KMS-11 (cell line): ENCODE data around the gene KTN1.

Source experiments
- H2AFZ ChIP-seq: fragments of 200-600 bp; sonication (generic); 2 replicates; pipeline ENCODE4 v1.6.1; 2016; ENCODE audit warnings: antibody characterized with exemption, mixed run types, low read depth
- H3K27ac ChIP-seq: fragments of 200-600 bp; sonication (generic); 2 replicates; pipeline ENCODE4 v1.6.1; 2016; ENCODE audit warnings: mild to moderate bottlenecking, mixed run types
- H3K27me3 ChIP-seq: fragments of 200-600 bp; sonication (generic); 2 replicates; pipeline ENCODE4 v1.6.1; 2017; ENCODE audit warnings: mild to moderate bottlenecking, low read depth, mixed run types, moderate library complexity; ENCODE audit not compliant: insufficient read depth
- H3K36me3 ChIP-seq: fragments of 200-600 bp; sonication (generic); 2 replicates; pipeline ENCODE4 v1.6.1; 2017; ENCODE audit warnings: mild to moderate bottlenecking, mixed run types; ENCODE audit not compliant: insufficient read depth
- H3K4me1 ChIP-seq: fragments of 200-600 bp; sonication (generic); 2 replicates; pipeline ENCODE4 v1.6.1; 2016; ENCODE audit warnings: mild to moderate bottlenecking, low read depth, mixed run types; ENCODE audit not compliant: poor library complexity, severe bottlenecking
- H3K4me2 ChIP-seq: fragments of 200-600 bp; sonication (generic); 2 replicates; pipeline ENCODE4 v1.7.0; 2016; ENCODE audit warnings: mild to moderate bottlenecking, mixed run types
- H3K4me3 ChIP-seq: fragments of 200-600 bp; sonication (generic); IDR thresholded peaks from 2 replicates; pipeline ENCODE4 v1.6.1; 2017; ENCODE audit warnings: low read depth, low read length, mixed read lengths; ENCODE audit not compliant: insufficient read depth
- H3K79me2 ChIP-seq: fragments of 200-600 bp; sonication (generic); 2 replicates; pipeline ENCODE4 v1.6.1; 2016; ENCODE audit warnings: low read depth, mixed run types; ENCODE audit not compliant: insufficient read depth
- H3K9ac ChIP-seq: fragments of 200-600 bp; sonication (generic); 2 replicates; pipeline ENCODE4 v1.6.1; 2016; ENCODE audit warnings: mild to moderate bottlenecking, mixed run types
- H4K20me1 ChIP-seq: fragments of 200-600 bp; sonication (generic); 2 replicates; pipeline ENCODE4 v1.6.1; 2016; ENCODE audit warnings: mild to moderate bottlenecking, mixed run types; ENCODE audit not compliant: insufficient read depth
- CTCF ChIP-seq: fragments of 200-600 bp; sonication (generic); conservative IDR thresholded peaks from 2 replicates; pipeline ENCODE4 v1.6.1; 2017; ENCODE audit warnings: low read depth, mild to moderate bottlenecking, antibody characterized with exemption, low read length, moderate library complexity, mixed read lengths

KTN1 gene

DNA sequence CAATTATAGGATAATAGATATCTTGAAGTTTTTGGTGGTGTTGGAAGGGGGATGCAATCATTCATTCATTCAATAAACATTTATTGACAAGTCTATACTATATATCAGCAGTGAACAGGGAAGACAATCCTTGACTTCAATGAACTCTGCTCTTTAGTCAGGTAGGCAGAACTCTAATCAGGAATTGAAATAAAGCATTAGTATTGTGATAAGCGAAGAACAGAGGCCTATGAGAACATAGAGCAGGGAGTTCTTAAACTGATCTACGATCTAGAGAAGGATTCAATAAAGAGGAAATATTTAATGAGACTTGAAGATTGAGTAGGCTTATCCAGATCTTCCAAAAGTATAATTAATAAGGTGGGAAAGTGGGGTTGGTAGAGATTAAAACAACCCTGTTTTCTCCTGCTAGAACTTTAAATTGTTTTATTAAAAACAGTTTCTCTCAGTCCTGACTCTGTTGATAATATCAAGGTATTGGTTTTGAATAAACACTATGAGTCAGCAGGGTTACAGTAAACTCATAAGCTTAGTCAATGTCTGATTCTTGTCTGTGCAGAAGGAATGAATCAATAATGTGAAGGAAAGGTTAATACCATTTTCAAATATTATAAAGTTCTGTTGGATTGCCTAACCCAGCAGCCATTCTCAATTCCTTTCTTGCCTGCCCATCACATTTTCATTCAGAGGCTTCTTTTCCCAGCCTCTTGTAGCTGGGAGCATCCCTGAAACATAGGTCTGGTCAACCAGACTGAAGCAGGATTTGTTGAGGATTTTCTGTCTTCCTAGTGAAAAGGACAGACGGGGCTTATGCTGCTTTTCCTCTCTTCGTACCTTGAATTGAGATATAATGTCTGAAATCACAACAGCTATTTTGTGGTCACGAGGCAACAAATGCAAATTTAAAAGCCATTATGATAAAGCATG is 38.9 kb upstream of the KTN1 start:
- Histone ChIP-seq H3K79me2 (no peaks in the 10 kb centered on the region), H2AFZ (no peak overlapping the region), H3K4me3 (no peak overlapping the region), H3K36me3 (no peaks in the 10 kb centered on the region), H3K27me3 (no peaks in the 10 kb centered on the region), H4K20me1 (no peaks in the 10 kb centered on the region), H3K4me2 (no peak overlapping the region), H3K27ac (no peak overlapping the region), H3K9ac (no peak overlapping the region), H3K4me1 (no peaks in the 10 kb centered on the region)
- no peak for TF ChIP-seq CTCF

GRCh38 chr14:55545779-55546178 is 34.2 kb upstream of the KTN1 start:
- H3K9ac ChIP-seq, result no peak overlapping the region
- H2AFZ ChIP-seq, result no peak overlapping the region
- H3K27ac ChIP-seq, result no peak overlapping the region
- no peak overlapping the region for H3K4me3 ChIP-seq
- no peaks in the 10 kb centered on the region for H3K27me3 ChIP-seq
- H3K4me2 ChIP-seq, result no peak overlapping the region
- no peaks in the 10 kb centered on the region for H3K36me3 ChIP-seq
- H3K4me1 ChIP-seq, result no peaks in the 10 kb centered on the region
- no peak for TF ChIP-seq CTCF
- no peaks in the 10 kb centered on the region for H3K79me2 ChIP-seq
- H4K20me1 ChIP-seq, result no peaks in the 10 kb centered on the region

GRCh38 chr14:55546212-55546874 is 33.7 kb upstream of the KTN1 start:
- no peaks in the 10 kb centered on the region for H3K4me1 ChIP-seq
- no peaks in the 10 kb centered on the region for H3K27me3 ChIP-seq
- no peaks in the 10 kb centered on the region for H3K79me2 ChIP-seq
- no peak overlapping the region for H3K4me2 ChIP-seq
- no peak overlapping the region for H2AFZ ChIP-seq
- H4K20me1 ChIP-seq, result no peaks in the 10 kb centered on the region
- TF ChIP-seq CTCF, result no peak
- no peak overlapping the region for H3K9ac ChIP-seq
- H3K27ac ChIP-seq, result no peak overlapping the region
- H3K4me3 ChIP-seq, result no peak overlapping the region
- H3K36me3 ChIP-seq, result no peaks in the 10 kb centered on the region

DNA sequence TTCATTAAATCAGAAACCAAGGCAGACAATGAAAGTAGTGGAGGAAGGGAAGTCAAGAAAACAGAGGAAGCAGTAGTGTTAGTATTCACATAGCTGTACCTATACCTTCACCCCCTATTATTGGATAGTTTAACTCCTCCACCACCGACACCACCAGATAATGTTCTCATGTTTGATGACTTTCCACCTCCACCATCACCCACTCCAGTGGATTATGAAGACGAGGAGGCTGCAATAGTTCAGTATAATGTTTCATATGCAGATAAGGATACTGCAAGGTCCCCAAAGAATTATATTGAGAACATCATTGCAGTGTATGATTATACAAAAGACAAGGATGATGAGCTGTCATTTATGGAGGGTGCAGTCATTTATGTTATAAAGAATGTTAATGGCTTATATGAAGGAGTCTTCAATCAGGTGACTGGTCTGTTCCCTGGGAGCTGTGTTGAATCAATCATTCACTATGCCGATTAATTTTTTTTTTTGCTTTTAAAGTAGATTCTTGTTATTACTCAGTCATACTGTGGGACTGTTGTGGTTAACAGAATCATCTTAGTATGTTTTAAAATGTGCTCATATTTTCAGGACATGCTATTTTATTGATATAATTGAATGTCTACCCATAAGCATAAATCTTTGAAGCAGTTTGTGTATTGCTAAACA is 32.2 kb upstream of the KTN1 start:
- no peaks in the 10 kb centered on the region for H3K27me3 ChIP-seq
- H2AFZ ChIP-seq, result no peak overlapping the region
- no peaks in the 10 kb centered on the region for H3K79me2 ChIP-seq
- no peaks in the 10 kb centered on the region for H3K36me3 ChIP-seq
- H3K4me3 ChIP-seq, result no peak overlapping the region
- no peaks in the 10 kb centered on the region for H4K20me1 ChIP-seq
- no peak overlapping the region for H3K27ac ChIP-seq
- H3K4me2 ChIP-seq, result no peak overlapping the region
- no peaks in the 10 kb centered on the region for H3K4me1 ChIP-seq
- no peak overlapping the region for H3K9ac ChIP-seq
- no peak for TF ChIP-seq CTCF
